ENCODE results near the gene HGD. TPM values are rescaled to one million over a fixed set of nuclear protein-coding genes. Genes with fewer than 3 reads are reported as not detected.

HGD gene
- total RNA-seq, 1 donor from 2014 or later: 0.88 TPM

GRCh38 chr3:120604784-120605183, 77.3 kb downstream of the HGD start:
- Histone ChIP-seq H3K4me3 (ENCODE audit: low read depth, low read length) (no peak overlapping the region), H3K27me3 (ENCODE audit: control insufficient read depth, insufficient read depth, low read length) (no peaks in the 10 kb centered on the region), H3K36me3 (ENCODE audit: control insufficient read depth, insufficient read depth, low read length) (no peaks in the 10 kb centered on the region)
- DNase-seq (ENCODE audit: low read depth): no peak
- TF ChIP-seq CTCF (IDR thresholded peaks at IDR 0.05; ENCODE audit: insufficient read depth, low read length, poor library complexity, severe bottlenecking): no peak

GRCh38 chr3:120604382-120604781, 77.7 kb downstream of the HGD start:
- no peak for TF ChIP-seq CTCF (IDR thresholded peaks at IDR 0.05; ENCODE audit: insufficient read depth, low read length, poor library complexity, severe bottlenecking)
- H3K27me3 ChIP-seq (ENCODE audit: control insufficient read depth, insufficient read depth, low read length): no peaks in the 10 kb centered on the region
- DNase-seq (ENCODE audit: low read depth): no peak
- no peaks in the 10 kb centered on the region for H3K36me3 ChIP-seq (ENCODE audit: control insufficient read depth, insufficient read depth, low read length)
- no peak overlapping the region for H3K4me3 ChIP-seq (ENCODE audit: low read depth, low read length)

- H3K36me3 ChIP-seq (ENCODE audit: control insufficient read depth, insufficient read depth, low read length): no peaks in the 10 kb centered on the region
- H3K4me3 ChIP-seq (ENCODE audit: low read depth, low read length): no peak overlapping the region
- TF ChIP-seq CTCF (IDR thresholded peaks at IDR 0.05; ENCODE audit: insufficient read depth, low read length, poor library complexity, severe bottlenecking): no peak
- no peaks in the 10 kb centered on the region for H3K27me3 ChIP-seq (ENCODE audit: control insufficient read depth, insufficient read depth, low read length)
- no peak for DNase-seq (ENCODE audit: low read depth)
Measured at GRCh38 chr3:120602682-120603081, 79.4 kb downstream of the HGD start.

DNA sequence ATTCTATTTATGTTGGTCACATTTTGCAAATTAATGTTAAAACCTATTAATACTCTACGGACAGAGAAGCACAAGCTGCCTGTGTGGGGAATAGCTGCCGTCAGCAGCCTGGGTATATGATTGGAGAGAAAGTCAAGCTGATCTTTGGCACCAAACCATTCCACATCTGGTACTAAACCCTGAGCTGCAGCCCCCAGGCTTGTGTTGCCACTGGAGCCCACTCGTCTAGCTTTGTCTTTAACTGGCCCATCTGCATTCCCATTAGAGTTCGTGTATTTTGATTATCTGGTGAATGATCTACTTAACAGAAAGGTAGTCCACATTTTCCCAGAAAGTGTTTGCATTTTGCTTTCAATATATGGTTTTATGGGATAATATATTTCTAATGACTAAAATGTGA, 80.5 kb downstream of the HGD start:
- Histone ChIP-seq H3K36me3 (ENCODE audit: control insufficient read depth, insufficient read depth, low read length) (no peaks in the 10 kb centered on the region), H3K4me3 (ENCODE audit: low read depth, low read length) (no peak overlapping the region), H3K27me3 (ENCODE audit: control insufficient read depth, insufficient read depth, low read length) (no peaks in the 10 kb centered on the region)
- DNase-seq (ENCODE audit: low read depth): no peak
- TF ChIP-seq CTCF (IDR thresholded peaks at IDR 0.05; ENCODE audit: insufficient read depth, low read length, poor library complexity, severe bottlenecking): no peak

- H3K4me3 ChIP-seq (ENCODE audit: low read depth, low read length): no peak overlapping the region
- TF ChIP-seq CTCF (IDR thresholded peaks at IDR 0.05; ENCODE audit: insufficient read depth, low read length, poor library complexity, severe bottlenecking): no peak
- no peak for DNase-seq (ENCODE audit: low read depth)
Measured at GRCh38 chr3:120599211-120599610, 82.8 kb downstream of the HGD start.

DNA sequence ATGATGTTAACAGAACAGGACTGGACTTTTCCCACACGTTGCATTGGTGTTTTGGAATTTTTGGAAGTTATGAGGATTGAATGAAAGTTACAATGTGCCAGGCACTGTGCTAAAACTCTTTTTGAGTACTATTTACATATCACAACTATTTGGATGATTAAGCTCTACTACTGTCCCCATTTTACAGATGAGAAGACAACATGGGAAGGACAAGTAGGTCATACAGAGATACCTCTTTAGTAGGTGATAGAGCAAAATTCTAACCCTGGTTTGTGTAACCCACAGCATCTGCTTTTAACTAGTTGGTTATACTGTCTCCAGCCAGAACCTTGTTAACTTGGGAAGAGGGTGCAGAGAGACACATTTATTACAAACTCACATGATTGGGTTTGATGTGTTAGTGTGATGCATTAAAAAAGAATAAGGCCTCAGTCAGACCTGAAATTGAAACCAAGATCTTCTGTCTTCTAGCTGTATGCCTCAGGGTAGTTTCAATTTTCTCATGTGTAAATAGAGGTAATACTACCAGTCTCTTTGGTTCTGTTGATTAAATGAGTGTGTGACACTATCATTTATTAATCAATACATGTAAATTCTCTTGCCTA, 84.5 kb downstream of the HGD start:
- Histone ChIP-seq H3K36me3 (ENCODE audit: control insufficient read depth, insufficient read depth, low read length) (no peaks in the 10 kb centered on the region), H3K4me3 (ENCODE audit: low read depth, low read length) (peak overlapping the region; percentile 47), H3K27me3 (ENCODE audit: control insufficient read depth, insufficient read depth, low read length) (no peaks in the 10 kb centered on the region)
- no peak for DNase-seq (ENCODE audit: low read depth)
- TF ChIP-seq CTCF (IDR thresholded peaks at IDR 0.05; ENCODE audit: insufficient read depth, low read length, poor library complexity, severe bottlenecking): no peak

More at GRCh38 chr3:120599211-120599610, 82.8 kb downstream of the HGD start:
- Histone ChIP-seq H3K36me3 (ENCODE audit: control insufficient read depth, insufficient read depth, low read length) (no peaks in the 10 kb centered on the region), H3K27me3 (ENCODE audit: control insufficient read depth, insufficient read depth, low read length) (no peaks in the 10 kb centered on the region)
